ENCODE measurements around the gene PLIN3.
A peak's percentile ranks its signal among the peaks of the same experiment; 100 is the strongest.

The PLIN3 gene

GRCh38 chr19:4791183-4792018 lies 76.1 kb downstream of the PLIN3 start, which contains the start of gene FEM1A:
FEM1A (plus strand) TSS chr19:4791734; CDS start chr19:4791855, 121 bp downstream.
- Histone ChIP-seq H3K36me3 (ENCODE audit: insufficient read depth, low read length) (peaks cover 39% of the 10 kb centered on the region), H3K4me1 (ENCODE audit: insufficient read depth, low read length, severe bottlenecking) (peaks cover 40% of the 10 kb centered on the region), H3K27me3 (ENCODE audit: insufficient read depth, low read length) (no peaks in the 10 kb centered on the region), H3K9me3 (ENCODE audit: low read length) (no peaks in the 10 kb centered on the region), H3F3A (ENCODE audit: insufficient read depth, low read length) (no peaks in the 10 kb centered on the region), H3K4me3 (ENCODE audit: low read depth, low read length, poor library complexity, severe bottlenecking) (peak within 1 kb of the TSS; percentile 83), H3K9ac (ENCODE audit: low read length) (peak within 1 kb of the TSS; percentile 94), H3K4me2 (ENCODE audit: low read length) (peak within 1 kb of the TSS; percentile 79), H3K79me2 (ENCODE audit: insufficient read depth, low read length) (peaks cover 23% of the 10 kb centered on the region), H3K9me2 (ENCODE audit: low read depth, low read length) (no peaks in the 10 kb centered on the region), H2AFZ (ENCODE audit: low read length) (0 out of 2 replicates have a peak within 1 kb of the TSS, but pooled peaks have one; percentile 37), H3K27ac (ENCODE audit: low read depth, low read length, poor library complexity, severe bottlenecking) (peak within 1 kb of the TSS; percentile 30), H4K20me1 (ENCODE audit: insufficient read depth, low read length) (no peaks in the 10 kb centered on the region)
- TF ChIP-seq EZH2 (IDR thresholded peaks at IDR 0.05; ENCODE audit: borderline replicate concordance, low read length) (no peak), CTCF (IDR thresholded peaks at IDR 0.05; ENCODE audit: low read length) (peak; percentile 98)

Data from OCI-LY1 (cell line).